IPS DF 19.7 (cell line): ENCODE measurements around the gene SPRR2B.
"Not testable (repeated sequence)": the region's sequence is repeated elsewhere in the genome, so short reads cannot be mapped to it uniquely, and the experiment has no call there.

Source experiments
- DNase-seq: peaks from one replicate; pipeline ENCODE4 v3.0.0-alpha.2; 2013; ENCODE audit warnings: low read depth, low spot score

The SPRR2B gene

GRCh38 chr1:153071511-153071910, at the start of gene SPRR2B:
TSS of gene SPRR2B (minus strand) at chr1:153071611. CDS start at chr1:153070839, 772 bp downstream.
- no peak for DNase-seq

GRCh38 chr1:153120945-153121344, 49.5 kb upstream of the SPRR2B start:
- DNase-seq: no peak

DNA sequence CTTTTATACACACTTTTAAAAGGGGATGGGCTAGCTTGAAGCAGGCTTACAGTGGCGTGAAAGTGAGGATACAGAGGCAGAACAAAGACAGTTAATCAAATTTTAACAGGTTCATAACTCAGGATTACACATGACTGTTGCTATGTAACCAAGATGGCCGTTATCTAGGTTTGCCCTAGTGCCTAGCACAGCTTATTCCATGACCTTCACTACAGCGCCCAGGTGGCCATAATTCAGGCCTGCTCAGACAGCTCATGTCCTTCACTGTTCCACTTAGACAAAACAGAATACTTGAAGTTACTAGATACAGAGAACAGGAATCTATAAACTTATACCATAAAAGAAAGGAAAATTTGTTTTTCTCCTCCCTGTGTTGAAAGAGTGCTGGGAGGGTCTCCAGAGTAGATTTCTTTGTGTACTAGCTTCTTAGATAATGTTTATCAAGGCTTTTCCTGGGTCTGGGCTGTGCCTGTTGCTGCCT, 48.1 kb upstream of the SPRR2B start:
- DNase-seq: no peak

DNA sequence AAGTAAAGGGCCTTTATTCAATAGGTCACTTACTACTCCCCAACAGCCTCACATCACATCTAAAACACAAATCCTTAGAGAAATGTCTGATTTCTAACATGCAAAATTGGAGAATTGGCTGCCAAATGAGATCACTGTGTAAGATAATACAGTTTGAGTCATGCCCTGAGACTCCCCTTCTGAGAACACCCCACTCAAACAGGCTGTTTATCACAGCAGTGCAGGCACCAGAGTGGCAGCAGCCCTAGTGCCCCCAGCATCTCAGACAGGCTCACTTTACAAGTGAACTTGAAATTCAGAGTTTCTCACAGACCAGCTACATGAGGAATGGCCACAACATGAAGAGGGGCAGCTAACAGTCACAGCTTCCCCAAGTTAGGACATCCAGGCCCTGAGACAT, 43.9 kb upstream of the SPRR2B start:
- DNase-seq: not testable (repeated sequence)

- no peak for DNase-seq
Observed at GRCh38 chr1:153113416-153113815, 42.0 kb upstream of the SPRR2B start, which contains the start of gene SPRR2F. TSS of gene SPRR2F (minus strand) at chr1:153113516. CDS start at chr1:153112733, 783 bp downstream.

DNA sequence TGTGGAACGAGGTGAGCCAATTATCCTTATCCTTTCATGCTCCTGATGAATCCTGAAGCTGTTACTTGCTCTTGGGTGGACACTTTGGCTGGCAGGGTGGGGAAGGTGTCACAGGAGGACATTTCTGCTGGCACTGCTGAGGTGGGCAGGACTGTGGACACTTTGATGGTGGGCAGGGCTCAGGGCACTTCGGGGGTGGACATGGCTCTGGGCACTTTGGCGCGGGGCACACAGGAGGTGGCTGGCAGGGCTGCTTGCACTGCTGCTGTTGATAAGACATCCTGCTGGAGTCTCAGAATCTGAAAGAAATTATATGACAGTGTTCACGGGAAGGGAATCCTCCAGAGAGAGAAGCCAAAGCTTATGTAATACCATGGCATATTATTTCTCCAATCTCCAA, 41.0 kb upstream of the SPRR2B start:
- not testable (repeated sequence) for DNase-seq

DNA sequence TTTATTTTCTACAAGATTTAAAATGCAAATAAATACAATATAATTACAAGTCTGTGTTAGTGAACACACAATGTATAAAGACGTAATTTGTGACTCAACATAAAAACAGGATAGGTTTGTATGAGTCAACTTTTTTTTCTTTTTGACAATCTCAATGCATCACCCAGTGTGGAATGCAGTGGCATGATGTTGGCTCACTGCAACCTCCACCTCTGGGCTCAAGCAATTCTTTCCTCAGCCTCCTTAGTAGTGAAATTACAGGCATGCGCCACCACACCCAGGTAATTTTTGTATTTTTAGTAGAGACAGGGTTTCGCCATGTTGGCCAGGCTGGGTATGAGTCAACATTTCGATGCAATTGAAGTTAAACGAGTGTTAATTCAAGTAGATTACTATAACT, 28.8 kb upstream of the SPRR2B start:
- DNase-seq: no peak

DNA sequence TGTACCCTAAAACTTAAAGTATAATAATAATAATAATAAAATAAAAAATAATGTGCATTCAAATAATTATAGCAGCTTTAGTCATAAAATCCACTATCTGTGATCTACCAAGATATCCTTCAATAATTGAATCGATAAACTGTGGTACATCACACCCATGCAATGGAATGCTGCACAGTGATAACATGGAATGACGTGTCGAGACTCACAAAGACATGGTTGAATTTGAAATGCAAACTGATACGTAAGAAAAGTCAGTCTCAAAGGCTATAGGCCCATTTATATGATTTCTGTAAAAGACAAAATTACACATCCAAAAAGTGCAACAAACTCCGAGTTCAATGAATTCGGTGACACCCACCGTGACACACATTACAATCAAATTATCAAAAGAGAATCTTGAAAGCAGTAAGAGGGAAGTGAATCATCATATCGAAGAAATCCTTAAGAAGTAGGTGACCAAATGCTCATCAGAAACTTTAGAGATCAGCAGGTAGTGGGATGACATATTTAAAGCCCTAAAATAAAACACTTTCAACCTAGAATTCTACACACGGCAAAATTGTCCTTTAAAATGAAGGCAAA, 28.1 kb upstream of the SPRR2B start:
- DNase-seq: no peak

GRCh38 chr1:153095764-153096163, 24.4 kb upstream of the SPRR2B start:
- no peak for DNase-seq

DNA sequence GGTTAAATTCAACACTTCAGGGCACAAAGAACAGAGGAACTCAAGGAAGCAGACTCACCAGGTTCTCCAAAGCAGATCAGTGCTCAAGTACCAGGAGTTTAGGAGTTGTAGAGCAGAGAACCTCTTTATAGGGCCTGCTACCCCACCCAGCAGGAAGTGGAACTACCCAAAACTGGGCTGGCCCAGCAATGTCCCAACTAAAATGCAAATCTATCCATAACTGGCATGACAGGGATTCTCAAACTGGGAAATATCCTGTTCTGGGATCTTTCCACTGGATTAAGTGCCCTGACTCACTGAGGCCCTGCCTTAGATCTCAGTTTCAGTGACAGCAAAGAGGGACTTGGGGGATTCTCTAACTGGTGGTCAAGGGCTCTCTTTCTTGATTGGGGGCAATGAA, 23.0 kb upstream of the SPRR2B start, which contains the start of gene SPRR2E:
SPRR2E (minus strand) TSS at position 101 of the 400 bp plus-strand sequence. CDS start 775 bp downstream, outside the sequence.
- DNase-seq: no peak

GRCh38 chr1:153087652-153088051, 16.2 kb upstream of the SPRR2B start:
- no peak for DNase-seq

GRCh38 chr1:153081736-153082135, 10.3 kb upstream of the SPRR2B start:
- DNase-seq: no peak

- no peak for DNase-seq
Observed at GRCh38 chr1:153072806-153073726, 1.7 kb upstream of the SPRR2B start.

- no peak for DNase-seq
Observed at GRCh38 chr1:153070243-153070642, 1.2 kb downstream of the SPRR2B start.

DNA sequence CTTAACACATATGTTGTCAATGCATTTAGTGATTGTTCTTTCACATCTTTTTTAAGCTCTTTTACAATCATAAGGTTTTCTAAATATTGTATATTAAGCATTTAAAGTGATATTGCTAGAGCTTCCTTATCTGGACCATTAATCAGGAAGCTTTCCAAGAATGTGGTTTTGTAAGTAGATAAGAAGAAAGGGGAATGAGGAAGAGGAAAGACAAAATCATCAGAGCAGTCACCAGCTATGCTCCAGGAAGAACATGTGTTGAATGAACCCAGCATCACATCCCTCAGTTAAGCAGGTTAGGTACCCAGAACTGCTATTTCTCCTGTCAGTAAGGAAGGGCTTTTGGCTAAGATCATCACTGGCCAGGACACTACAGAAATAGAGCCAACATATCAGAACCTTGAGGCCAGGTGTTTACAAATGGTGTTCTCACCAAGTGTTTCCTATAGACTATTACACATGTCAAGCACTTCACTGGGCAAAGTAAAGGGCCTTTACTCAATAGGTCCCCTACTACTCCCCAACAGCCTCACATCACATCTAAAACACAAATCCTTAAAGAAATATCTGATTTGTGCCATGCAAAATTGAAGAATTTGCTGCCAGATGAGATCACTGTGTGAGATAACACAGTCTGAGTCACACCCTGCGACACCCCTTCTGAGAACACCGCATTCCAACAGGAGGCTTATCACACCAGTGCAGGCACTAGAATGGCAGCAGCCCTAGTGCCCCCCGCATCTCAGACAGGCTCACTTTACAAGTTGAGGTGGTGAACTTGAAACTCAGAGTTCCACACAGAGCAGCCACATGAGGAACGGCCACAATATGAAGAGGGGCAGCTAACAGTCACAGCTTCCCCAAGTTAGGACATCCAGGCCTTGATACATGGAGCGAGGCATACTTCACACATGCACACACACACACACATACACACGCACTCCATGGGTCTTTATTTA, 12.3 kb downstream of the SPRR2B start:
- no peak for DNase-seq

DNA sequence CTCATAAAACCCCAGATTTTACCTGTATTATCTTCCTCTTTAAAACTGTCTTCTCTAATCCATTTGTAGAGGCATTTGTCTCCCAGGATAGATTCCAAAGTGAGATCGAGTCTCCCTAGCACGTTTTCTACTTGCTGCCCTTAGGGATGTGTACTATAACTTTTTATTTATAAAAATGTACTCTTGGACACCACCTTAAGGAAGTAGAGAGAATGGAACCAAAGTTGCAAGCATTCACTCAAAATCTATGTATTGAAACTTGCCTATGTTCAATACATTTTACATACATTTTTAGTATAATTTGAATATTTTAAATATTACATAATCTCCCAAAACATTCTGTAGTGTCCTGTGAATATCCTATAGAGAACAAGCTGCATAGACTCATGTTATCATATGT, 13.3 kb downstream of the SPRR2B start:
- DNase-seq: no peak

- no peak for DNase-seq
Observed at GRCh38 chr1:153057375-153057774, 14.0 kb downstream of the SPRR2B start, which contains the start of gene SPRR2A. TSS of gene SPRR2A (minus strand) at chr1:153057512. CDS start at chr1:153056735, 777 bp downstream.

GRCh38 chr1:153056111-153056510, 15.3 kb downstream of the SPRR2B start:
- DNase-seq: not testable (repeated sequence)

DNA sequence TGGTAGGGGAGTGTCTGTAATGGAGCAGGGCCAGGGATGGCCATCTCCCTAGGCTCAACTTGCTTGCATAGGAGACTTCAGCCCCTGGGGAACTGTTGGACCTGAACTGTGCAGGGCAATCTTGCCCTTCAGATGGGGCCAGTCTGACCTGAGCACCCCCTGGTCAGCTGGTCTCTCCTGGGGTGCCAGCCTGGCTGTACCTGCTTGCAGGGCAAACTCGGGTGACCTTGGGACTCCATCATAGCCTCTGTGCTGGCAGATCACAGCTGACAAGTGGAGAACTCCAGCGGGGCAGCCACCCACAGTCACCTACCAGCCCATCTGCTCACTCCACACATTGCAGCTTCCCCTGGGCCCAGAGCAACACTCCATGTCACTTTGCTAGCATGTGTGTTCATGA, 22.2 kb downstream of the SPRR2B start:
- DNase-seq: no peak

DNA sequence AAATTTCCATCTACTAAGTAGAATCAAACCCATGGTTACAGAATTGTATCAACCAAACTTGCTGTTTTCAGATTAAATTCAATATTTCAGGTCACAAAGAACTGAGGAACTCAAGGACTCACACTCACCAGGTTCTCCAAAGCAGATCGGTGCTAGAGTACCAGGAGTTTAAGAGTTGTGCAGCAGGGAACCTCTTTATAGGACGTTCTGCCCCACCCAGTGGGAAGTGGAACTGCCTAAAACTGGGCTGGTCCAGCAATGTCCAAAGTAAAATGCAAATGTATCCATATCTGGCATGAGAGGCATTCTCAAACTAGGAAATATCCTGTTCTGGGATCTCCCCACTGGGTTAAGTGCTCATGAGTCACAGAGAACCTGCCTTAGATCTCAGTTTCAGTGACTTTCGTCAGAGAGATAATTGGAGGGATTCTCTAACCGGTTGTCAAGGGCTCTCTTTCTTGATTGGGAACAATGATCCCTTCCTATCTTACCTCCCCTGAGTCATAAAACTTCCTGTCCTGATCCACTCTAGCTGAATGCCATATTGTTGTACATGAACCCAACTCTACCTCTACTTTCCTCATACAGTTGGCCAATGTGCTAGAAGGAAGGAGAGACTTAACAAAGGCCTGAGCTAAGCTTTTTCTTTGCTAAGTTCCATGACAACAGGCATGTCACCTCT, 30.3 kb downstream of the SPRR2B start, which contains the start of gene SPRR2D:
SPRR2D (minus strand) TSS at position 171 of the 682 bp plus-strand sequence. CDS start 774 bp downstream, outside the sequence.
- no peak for DNase-seq

DNA sequence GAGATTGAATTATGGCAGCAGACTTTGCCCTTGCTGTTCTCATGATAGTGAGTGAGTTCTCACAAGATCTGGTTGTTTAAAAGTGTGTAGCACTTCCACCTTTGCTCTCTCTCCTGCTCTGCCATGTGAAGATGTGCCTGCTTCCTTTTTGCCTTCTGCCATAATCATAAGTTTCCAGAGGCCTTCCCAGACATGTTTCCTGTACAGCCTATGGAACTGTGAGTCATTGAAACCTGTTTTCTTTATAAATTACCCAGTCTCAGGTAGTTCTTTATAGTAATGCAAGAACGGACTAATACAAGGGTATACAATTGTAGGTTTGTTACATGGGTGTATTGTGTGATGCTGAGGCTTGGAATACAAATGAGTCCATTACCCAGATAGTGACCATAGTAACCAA, 36.2 kb downstream of the SPRR2B start:
- no peak for DNase-seq
